GM12878 (cell line): ENCODE data around the gene COX6A1. TPM values are rescaled to one million over a fixed set of nuclear protein-coding genes. Genes with fewer than 3 reads are reported as not detected.
A peak's percentile ranks its signal among the peaks of the same experiment; 100 is the strongest.

Experiments
- ATF7 ChIP-seq: fragments of 450-650 bp; IDR thresholded peaks from 2 replicates; pipeline ENCODE4 v1.6.1; 2016; ENCODE audit warnings: low read depth, mild to moderate bottlenecking
- CTCF ChIP-seq, 3 experiments: IDR thresholded peaks in 2 of 3; conservative IDR thresholded peaks in 1 of 3; 2 replicates each; pipeline ENCODE4 v1.5.1; 2011; ENCODE audit warnings: low read depth in 3 of 3, low read length in 3 of 3, mild to moderate bottlenecking in 3 of 3, control low read depth in 2 of 3, moderate library complexity in 2 of 3, inconsistent platforms in 1 of 3, mixed read lengths in 1 of 3; ENCODE audit not compliant: control insufficient read depth in 2 of 3, insufficient read depth in 1 of 3; ENCODE audit errors: extremely low read depth in 1 of 3
- ELK1 ChIP-seq: IDR thresholded peaks from 2 replicates; pipeline ENCODE4 v1.6.1; 2012; ENCODE audit warnings: low read depth, low read length, improper control_type of control experiment
- EP300 ChIP-seq, 2 experiments: fragments of 150-350 bp in 1 of 2; IDR thresholded peaks; 2 replicates each; pipeline ENCODE4 v1.6.1; 2011 to 2012; ENCODE audit warnings: low read depth in 2 of 2, low read length in 2 of 2, borderline replicate concordance in 1 of 2, improper control_type of control experiment in 1 of 2, inconsistent platforms in 1 of 2; ENCODE audit not compliant: control insufficient read depth in 1 of 2
- ETV6 ChIP-seq, 2 experiments: fragments of 450-650 bp in 1 of 2; IDR thresholded peaks in 1 of 2; conservative IDR thresholded peaks in 1 of 2; 2 replicates each; pipeline ENCODE4 v1.6.1; 2014; ENCODE audit warnings: antibody characterized with exemption in 1 of 2, borderline replicate concordance in 1 of 2, low read depth in 1 of 2, mild to moderate bottlenecking in 1 of 2, moderate library complexity in 1 of 2
- HCFC1 ChIP-seq: fragments of 150-350 bp; IDR thresholded peaks from 2 replicates; pipeline ENCODE4 v1.6.1; 2014; ENCODE audit warnings: low read length
- HDGF ChIP-seq: fragments of 450-650 bp; IDR thresholded peaks from 2 replicates; pipeline ENCODE4 v1.6.1; 2016; ENCODE audit warnings: antibody characterized with exemption
- JUNB ChIP-seq: IDR thresholded peaks from 2 replicates; pipeline ENCODE4 v1.6.1; 2016; ENCODE audit warnings: antibody characterized with exemption, mild to moderate bottlenecking
- KAT2A ChIP-seq: conservative IDR thresholded peaks from 2 replicates; pipeline ENCODE4 v1.6.1; 2011; ENCODE audit warnings: low read depth, low read length; ENCODE audit not compliant: control insufficient read depth
- LARP7 ChIP-seq: fragments of 450-650 bp; IDR thresholded peaks from 2 replicates; pipeline ENCODE4 v1.6.1; 2017; ENCODE audit warnings: mild to moderate bottlenecking
- MAX ChIP-seq: IDR thresholded peaks from 2 replicates; pipeline ENCODE4 v1.6.1; 2012; ENCODE audit warnings: low read depth, low read length, improper control_type of control experiment
- MXI1 ChIP-seq: fragments of 150-350 bp; IDR thresholded peaks from 2 replicates; pipeline ENCODE4 v1.6.1; 2011; ENCODE audit warnings: low read depth, mild to moderate bottlenecking, inconsistent platforms, low read length, improper control_type of control experiment
- NFYB ChIP-seq: IDR thresholded peaks from 2 replicates; pipeline ENCODE4 v1.6.1; 2011; ENCODE audit warnings: low read depth, mild to moderate bottlenecking, low read length, improper control_type of control experiment, moderate library complexity; ENCODE audit not compliant: insufficient read depth
- NR2C1 ChIP-seq: fragments of 450-650 bp; IDR thresholded peaks from 2 replicates; pipeline ENCODE4 v1.6.1; 2017; ENCODE audit warnings: antibody characterized with exemption, mild to moderate bottlenecking, moderate library complexity
- POLR2A ChIP-seq: IDR thresholded peaks from 2 replicates; pipeline ENCODE4 v1.6.1; 2011; ENCODE audit warnings: low read depth, mild to moderate bottlenecking, low read length
- RB1 ChIP-seq: fragments of 450-650 bp; formaldehyde crosslinking; IDR thresholded peaks from 2 replicates; pipeline ENCODE4 v1.6.1; 2017; ENCODE audit warnings: mild to moderate bottlenecking, borderline replicate concordance
- SP1 ChIP-seq: IDR thresholded peaks from one replicate; pipeline ENCODE4 v1.6.1; 2011; ENCODE audit warnings: low read depth, low read length
- SPI1 ChIP-seq: IDR thresholded peaks from 2 replicates; pipeline ENCODE4 v1.6.1; 2011; ENCODE audit warnings: low read depth, mild to moderate bottlenecking, low read length, moderate library complexity, borderline replicate concordance; ENCODE audit not compliant: insufficient read depth
- SREBF1 ChIP-seq: IDR thresholded peaks from 2 replicates; pipeline ENCODE4 v1.6.1; 2012; ENCODE audit warnings: mild to moderate bottlenecking, low read length
- TARDBP ChIP-seq: IDR thresholded peaks from 2 replicates; pipeline ENCODE4 v1.6.1; 2016; ENCODE audit warnings: borderline replicate concordance
- TBL1XR1 ChIP-seq: IDR thresholded peaks from 2 replicates; pipeline ENCODE4 v1.6.1; 2012; ENCODE audit warnings: low read depth, low read length, improper control_type of control experiment
- TCF12 ChIP-seq: IDR thresholded peaks from 2 replicates; pipeline ENCODE4 v1.6.1; 2011; ENCODE audit warnings: low read depth, mild to moderate bottlenecking, low read length
- TCF3 ChIP-seq: IDR thresholded peaks from 2 replicates; pipeline ENCODE4 v1.6.1; 2012; ENCODE audit warnings: low read depth, mild to moderate bottlenecking, low read length, borderline replicate concordance; ENCODE audit not compliant: insufficient read depth
- YY1 ChIP-seq: IDR thresholded peaks from 2 replicates; pipeline ENCODE4 v1.6.1; 2011; ENCODE audit warnings: low read depth, mild to moderate bottlenecking, low read length
- ZNF217 ChIP-seq: fragments of 450-650 bp; IDR thresholded peaks from 2 replicates; pipeline ENCODE4 v1.6.1; 2017; ENCODE audit warnings: antibody characterized with exemption, mild to moderate bottlenecking
- ZNF384 ChIP-seq: IDR thresholded peaks from 2 replicates; pipeline ENCODE4 v1.6.1; 2012; ENCODE audit warnings: low read depth, mild to moderate bottlenecking, low read length, improper control_type of control experiment, borderline replicate concordance
- ZSCAN29 ChIP-seq: fragments of 450-650 bp; IDR thresholded peaks from 2 replicates; pipeline ENCODE4 v1.6.1; 2017; ENCODE audit warnings: mild to moderate bottlenecking, moderate library complexity
- polyA plus RNA-seq, 11 experiments: library from polyadenylated mRNA; depleted of rRNA in 4 of 11; unstranded in 6 of 11; stranded (reverse) in 5 of 11; fragments of >200 nt; fragmentation: Nextera tagmentation in 4 of 11; fragmentation: Illumina TruSeq in 1 of 11; extraction: Ambion mirVana in 4 of 11; extraction: Trizol in 1 of 11; gene quantifications; 1 replicate in 1 of 11; 2 replicates in 10 of 11; pipeline versions ENCODE4 v1.2.1 to v1.2.3, GENCODE V29; 2011 to 2016; ENCODE audit warnings: inconsistent platforms in 2 of 11, missing spikeins in 2 of 11, low read depth in 1 of 11
- total RNA-seq, 4 experiments: library from RNA; depleted of rRNA in 3 of 4; stranded (reverse); fragments of >200 nt in 3 of 4; fragmentation: Illumina TruSeq in 1 of 4; extraction: Trizol in 1 of 4; gene quantifications; 2 replicates each; pipeline versions ENCODE4 v1.2.1 to v1.2.3, GENCODE V29; 2013 to 2021

COX6A1 gene
- total and polyA plus RNA-seq, 10 of the 15 experiments (the other 5 are each of a cell fraction or from before 2014, with no cell fraction given): 408 to 2,723 (median 1,019) TPM

- peak; percentile 38 for TF ChIP-seq SP1
- peak; percentile 66; the same call in 1 of the 2 replicates for TF ChIP-seq HDGF
- peak; percentile 97 for TF ChIP-seq YY1
- TF ChIP-seq EP300 (IDR thresholded peaks at IDR 0.05; ENCODE audit: borderline replicate concordance in 1 of 2, control insufficient read depth in 1 of 2, low read depth in 2 of 2, low read length in 2 of 2): 0 out of 4 replicates have a peak, but pooled peaks of 1 of the 2 experiments have one; percentile 27
- TF ChIP-seq NFYB: peak; percentile 64; the same call in 1 of the 2 replicates
- peak; percentile 24; the same call in 1 of the 2 replicates for TF ChIP-seq TCF12
- TF ChIP-seq ELK1: peak; percentile 96
- TF ChIP-seq POLR2A: peak; percentile 87
- TF ChIP-seq NR2C1: peak; percentile 73
- peak; percentile 80 for TF ChIP-seq SPI1
- no peak for TF ChIP-seq SREBF1
- TF ChIP-seq CTCF (IDR thresholded peaks at IDR 0.05 in 2 of 3, conservative IDR thresholded peaks at IDR 0.05 in 1 of 3; ENCODE audit: control insufficient read depth in 2 of 3, extremely low read depth in 1 of 3, insufficient read depth in 1 of 3, low read depth in 3 of 3, low read length in 3 of 3): peak in 2 of 3 experiments; percentile 18 to 32; a peak in 1 of 6 replicates
- 0 out of 2 replicates have a peak, but pooled peaks have one; percentile 49 for TF ChIP-seq TARDBP
- peak; percentile 18; the same call in 1 of the 2 replicates for TF ChIP-seq HCFC1
- no peak for TF ChIP-seq JUNB
- no peak for TF ChIP-seq ZNF384
- TF ChIP-seq KAT2A: no peak
- TF ChIP-seq ZSCAN29: no peak
- peak; percentile 14; the same call in 1 of the 2 replicates for TF ChIP-seq ATF7
- peak; percentile 76 for TF ChIP-seq MXI1
- TF ChIP-seq TBL1XR1: no peak
- 0 out of 2 replicates have a peak, but pooled peaks have one; percentile 69 for TF ChIP-seq RB1
- peak; percentile 50; the same call in 1 of the 2 replicates for TF ChIP-seq MAX
- no peak for TF ChIP-seq ZNF217
- 0 out of 2 replicates have a peak, but pooled peaks have one; percentile 12 for TF ChIP-seq TCF3
- TF ChIP-seq ETV6 (conservative IDR thresholded peaks at IDR 0.05 in 1 of 2, IDR thresholded peaks at IDR 0.05 in 1 of 2; ENCODE audit: borderline replicate concordance in 1 of 2, low read depth in 1 of 2): peak in 1 of 2 experiments; percentile 32; a peak in 1 of 4 replicates
- no peak for TF ChIP-seq LARP7
Measured at GRCh38 chr12:120437735-120438494, at the start of gene COX6A1 (continued).
